Glutamatergic neuron (in vitro differentiated cells): Measurements from ENCODE around the gene IPO7. TPM values are rescaled to one million over a fixed set of nuclear protein-coding genes. Genes with fewer than 3 reads are reported as not detected.
"Not testable (repeated sequence)": the region's sequence is repeated elsewhere in the genome, so short reads cannot be mapped to it uniquely, and the experiment has no call there.

Experiments
- DNase-seq: peaks from one replicate; pipeline ENCODE4 v3.0.0; 2022
- H3K27ac Mint-ChIP-seq: one replicate; pipeline ENCODE4 v1.8.0; 2020; ENCODE audit warnings: mild to moderate bottlenecking, mixed read lengths, inconsistent platforms; ENCODE audit not compliant: unreplicated experiment
- H3K27me3 Mint-ChIP-seq: one replicate; pipeline ENCODE4 v1.8.0; 2020; ENCODE audit warnings: mild to moderate bottlenecking, moderate library complexity, mixed read lengths, inconsistent platforms; ENCODE audit not compliant: unreplicated experiment
- H3K36me3 Mint-ChIP-seq: one replicate; pipeline ENCODE4 v1.8.0; 2020; ENCODE audit warnings: mild to moderate bottlenecking, mixed read lengths, inconsistent platforms; ENCODE audit not compliant: unreplicated experiment
- H3K4me1 Mint-ChIP-seq: one replicate; pipeline ENCODE4 v1.8.0; 2020; ENCODE audit warnings: mild to moderate bottlenecking, low read depth, mixed read lengths, inconsistent platforms; ENCODE audit not compliant: unreplicated experiment
- H3K4me3 Mint-ChIP-seq: one replicate; pipeline ENCODE4 v1.8.0; 2020; ENCODE audit warnings: mild to moderate bottlenecking, mixed read lengths, inconsistent platforms; ENCODE audit not compliant: unreplicated experiment
- H3K9me3 Mint-ChIP-seq: one replicate; pipeline ENCODE4 v1.8.0; 2020; ENCODE audit warnings: mild to moderate bottlenecking, moderate library complexity, mixed read lengths, inconsistent platforms; ENCODE audit not compliant: unreplicated experiment
- CTCF ChIP-seq: fragments of 200-600 bp; sonication (generic); IDR thresholded peaks from one replicate; pipeline ENCODE4 v1.5.0; 2021; ENCODE audit not compliant: partially characterized antibody, unreplicated experiment
- long read RNA-seq: library from polyadenylated mRNA; unstranded; transcript quantifications from one replicate; pipeline ENCODE4 v2.0.0, GENCODE V29; 2020; ENCODE audit not compliant: unreplicated experiment
- total RNA-seq: library from RNA; stranded (reverse); fragmentation: NEBNext Ultra II Directional; extraction: Animal tissue kit (Norgen Biotek cat#: 25700); gene quantifications from one replicate; pipeline ENCODE4 v1.2.1, GENCODE V29; 2021; ENCODE audit not compliant: unreplicated experiment

Gene IPO7
- total RNA-seq, result 72.9 TPM
- long read RNA-seq, partial matches to known transcripts, result 1 of 3 reads
- long read RNA-seq, other reads (novel, unspliced or antisense), result 2 of 3 reads

DNA sequence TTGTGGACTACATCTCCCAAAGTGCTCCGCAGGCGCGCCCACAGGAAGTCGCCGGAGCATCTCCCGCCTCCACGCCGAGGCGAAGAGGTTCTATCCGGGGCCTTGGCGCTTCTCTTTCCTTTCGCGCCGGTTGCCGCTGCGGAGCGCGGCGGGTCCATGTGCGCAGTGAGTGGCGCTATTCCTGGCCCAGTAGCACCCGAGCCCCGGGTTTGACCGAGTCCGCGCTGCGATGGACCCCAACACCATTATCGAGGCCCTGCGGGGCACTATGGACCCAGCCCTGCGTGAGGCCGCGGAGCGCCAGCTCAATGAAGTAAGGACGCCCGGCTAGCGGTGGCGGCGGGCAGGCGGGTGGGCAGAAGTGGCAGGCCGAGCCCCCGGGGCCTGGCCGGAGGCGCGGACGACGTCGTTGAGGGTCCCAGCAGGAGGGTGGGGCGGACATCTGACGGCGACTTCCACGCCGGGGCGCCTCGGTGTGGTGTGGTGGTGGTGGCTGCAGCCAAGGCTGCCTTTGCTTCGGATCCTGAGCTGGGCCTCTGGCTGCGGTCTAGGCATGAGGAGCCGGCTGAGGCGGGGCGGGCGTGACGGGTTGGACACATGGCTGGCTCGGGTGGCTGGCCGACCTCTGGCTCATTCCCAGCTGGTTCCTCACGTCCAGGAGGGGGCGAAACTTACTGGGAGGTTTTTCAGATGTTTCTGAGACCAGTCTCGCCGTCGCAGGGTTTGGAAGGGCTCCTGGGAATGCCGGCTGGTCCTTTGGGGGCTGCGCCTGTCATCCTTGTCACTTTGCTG, at the start of gene IPO7:
Gene IPO7, plus strand, starts transcription at position 118 of the 792 bp plus-strand sequence. Its CDS starts 112 bp downstream, at position 230.
- TF ChIP-seq CTCF, result no peak
- peak within 1 kb of the TSS; percentile 90 for H3K4me3 Mint-ChIP-seq
- peaks cover 2% of the 10 kb centered on the region for H3K4me1 Mint-ChIP-seq
- H3K27ac Mint-ChIP-seq, result peak within 1 kb of the TSS; percentile 89
- H3K27me3 Mint-ChIP-seq, result no peaks in the 10 kb centered on the region
- peaks cover 8% of the 10 kb centered on the region for H3K9me3 Mint-ChIP-seq
- no peaks in the 10 kb centered on the region for H3K36me3 Mint-ChIP-seq
- DNase-seq, result peak; percentile 89

DNA sequence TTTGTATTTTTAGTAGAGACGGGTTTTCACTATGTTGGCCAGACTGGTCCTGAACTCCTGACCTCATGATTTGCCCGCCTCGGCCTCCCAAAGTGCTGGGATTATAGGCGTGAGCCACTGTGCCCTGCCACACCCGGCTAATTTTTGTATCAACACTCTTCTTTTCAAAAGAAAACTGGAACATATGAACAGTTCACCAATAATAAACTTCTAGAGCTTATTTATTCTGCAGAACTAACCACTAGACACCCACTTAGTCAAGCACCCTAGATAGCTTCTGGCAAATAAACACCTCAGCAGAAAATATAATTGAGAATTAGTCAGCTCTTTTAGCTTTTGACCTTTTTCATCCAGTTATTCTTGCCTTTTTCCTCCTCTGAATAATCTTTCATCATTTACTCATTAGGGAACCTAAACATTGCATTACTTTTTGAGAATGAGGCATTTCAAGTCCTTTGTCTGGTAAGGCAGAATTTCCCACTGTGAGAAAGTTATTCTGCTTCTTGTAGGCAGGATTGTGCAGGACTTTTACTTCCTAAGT, 42.7 kb upstream of the IPO7 start:
- Mint-ChIP-seq H3K9me3 (no peaks in the 10 kb centered on the region), H3K27me3 (no peaks in the 10 kb centered on the region), H3K36me3 (no peaks in the 10 kb centered on the region), H3K4me3 (no peak overlapping the region), H3K27ac (no peak overlapping the region), H3K4me1 (no peaks in the 10 kb centered on the region)
- TF ChIP-seq CTCF, result no peak
- no peak for DNase-seq

DNA sequence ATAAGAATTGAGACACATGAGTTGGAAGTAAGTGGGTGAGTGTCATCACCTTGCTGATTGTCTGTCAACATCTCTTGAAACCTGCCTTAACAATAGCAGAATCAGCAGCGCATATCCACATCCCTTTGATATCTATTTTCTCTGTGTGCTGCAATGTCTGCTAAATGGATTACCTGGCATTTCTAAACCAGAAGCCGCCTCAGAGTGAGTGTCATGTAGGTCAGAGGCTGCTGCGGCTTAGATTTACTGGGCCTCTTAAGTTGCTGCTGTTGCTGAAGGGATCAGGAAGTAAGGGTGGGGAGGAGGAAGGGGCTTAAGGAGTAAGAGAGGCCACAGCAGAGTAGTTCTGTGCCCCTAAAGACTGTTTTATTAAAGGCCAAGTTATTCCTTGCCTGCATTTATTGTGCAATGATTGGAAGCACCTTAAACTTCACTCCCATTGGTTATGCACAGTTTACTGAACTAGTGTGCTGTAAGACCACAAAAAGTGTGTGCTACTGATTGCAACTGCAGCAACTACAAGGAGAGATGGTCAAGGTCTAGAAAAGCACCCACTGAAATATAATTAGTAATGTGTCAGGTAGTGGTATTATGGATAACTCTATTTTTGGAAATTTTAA, 40.3 kb upstream of the IPO7 start:
- H3K27ac Mint-ChIP-seq, result no peak overlapping the region
- H3K4me1 Mint-ChIP-seq, result no peaks in the 10 kb centered on the region
- H3K27me3 Mint-ChIP-seq, result peaks cover 2% of the 10 kb centered on the region
- H3K4me3 Mint-ChIP-seq, result no peak overlapping the region
- DNase-seq, result no peak
- H3K9me3 Mint-ChIP-seq, result no peaks in the 10 kb centered on the region
- no peak for TF ChIP-seq CTCF
- no peaks in the 10 kb centered on the region for H3K36me3 Mint-ChIP-seq

GRCh38 chr11:9347100-9347499, 37.4 kb upstream of the IPO7 start:
- H3K4me3 Mint-ChIP-seq, result no peak overlapping the region
- no peaks in the 10 kb centered on the region for H3K4me1 Mint-ChIP-seq
- H3K27ac Mint-ChIP-seq, result no peak overlapping the region
- no peaks in the 10 kb centered on the region for H3K9me3 Mint-ChIP-seq
- no peaks in the 10 kb centered on the region for H3K36me3 Mint-ChIP-seq
- no peak for TF ChIP-seq CTCF
- peaks cover 2% of the 10 kb centered on the region for H3K27me3 Mint-ChIP-seq
- no peak for DNase-seq

DNA sequence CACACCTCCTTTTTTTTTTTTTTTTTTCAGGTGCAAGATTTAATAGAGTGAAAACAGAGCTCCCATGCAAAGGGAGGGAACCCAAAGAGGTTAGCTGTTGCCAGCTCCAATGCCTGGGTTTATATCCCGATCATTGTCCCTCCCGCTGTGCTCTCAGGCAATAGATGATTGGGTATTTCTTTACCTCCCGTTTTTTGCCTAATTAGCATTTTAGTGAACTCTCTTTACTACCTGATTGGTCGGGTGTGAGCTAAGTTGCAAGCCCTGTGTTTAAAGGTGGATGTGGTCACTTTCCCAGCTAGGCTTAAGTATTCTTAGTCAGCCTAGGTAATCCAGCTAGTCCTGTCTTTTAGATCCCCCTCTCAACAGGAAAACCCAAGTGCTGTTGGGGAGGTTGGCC, 36.7 kb upstream of the IPO7 start:
- H3K27me3 Mint-ChIP-seq, H3K27ac Mint-ChIP-seq, DNase-seq, H3K4me3 Mint-ChIP-seq, H3K36me3 Mint-ChIP-seq, H3K9me3 Mint-ChIP-seq, H3K4me1 Mint-ChIP-seq: not testable (repeated sequence)
